Endothelial cell of umbilical vein (primary cell): ENCODE measurements around the gene POFUT2. TPM values are rescaled to one million over a fixed set of nuclear protein-coding genes. Genes with fewer than 3 reads are reported as not detected.

Experiments used
- BruUV-seq: library from RNA; stranded (reverse); fragments of 400-500 nt; replicated peaks from 2 replicates; lab custom pipeline; 2021; lab: Mats Ljungman, UMichigan
- CTCF ChIA-PET: fragments of 300-600, 350-600 bp; sonication (Branson Sonifier 250); formaldehyde crosslinking; loops from one replicate; lab custom pipeline; 2021; ENCODE audit warnings: antibody characterized with exemption, inconsistent platforms; lab: Charles Lee
- POLR2A ChIA-PET: fragments of 300-600, 350-600 bp; sonication (Branson Sonifier 250); formaldehyde crosslinking; loops from one replicate; lab custom pipeline; 2021; ENCODE audit warnings: antibody characterized with exemption, inconsistent platforms; lab: Charles Lee
- DNase-seq: peaks from one replicate; pipeline ENCODE4 v3.0.0-alpha.2; 2011; ENCODE audit warnings: low read depth, low spot score
- FAIRE-seq: peaks from 2 replicates; lab custom pipeline; 2011; peaks lifted over from hg19 to GRCh38; lab: Jason Lieb, UNC
- H2AFZ ChIP-seq: 2 replicates; pipeline ENCODE4 v1.6.0; 2012; ENCODE audit warnings: low read depth, low read length, control low read depth, inconsistent platforms
- H3K27ac ChIP-seq: 2 replicates; pipeline ENCODE4 v1.5.1; 2011; ENCODE audit warnings: low read depth, mild to moderate bottlenecking, control low read depth, low read length, moderate library complexity; ENCODE audit not compliant: insufficient read depth
- H3K27me3 ChIP-seq, 2 experiments: 2 replicates each; pipeline versions ENCODE4 v1.6.0 to v1.6.1; 2011; ENCODE audit warnings: low read length in 2 of 2, mixed read lengths in 1 of 2; ENCODE audit not compliant: control insufficient read depth in 2 of 2, insufficient read depth in 2 of 2
- H3K36me3 ChIP-seq, 2 experiments: 2 replicates in 1 of 2; 3 replicates in 1 of 2; pipeline ENCODE4 v1.5.1; 2011; ENCODE audit warnings: low read length in 2 of 2, mild to moderate bottlenecking in 1 of 2, moderate library complexity in 1 of 2; ENCODE audit not compliant: control insufficient read depth in 2 of 2, insufficient read depth in 2 of 2; ENCODE audit errors: extremely low read depth in 1 of 2
- H3K4me1 ChIP-seq: 3 replicates; pipeline ENCODE4 v1.5.1; 2011; ENCODE audit warnings: mild to moderate bottlenecking, low read length; ENCODE audit not compliant: control insufficient read depth, insufficient read depth; ENCODE audit errors: extremely low read depth
- H3K4me2 ChIP-seq: 2 replicates; pipeline ENCODE4 v1.6.1; 2011; ENCODE audit warnings: low read length, control low read depth, mixed read lengths; ENCODE audit not compliant: insufficient read depth
- H3K4me3 ChIP-seq, 3 experiments: fragments of 200-600 bp in 1 of 3; sonication (generic), shearing (Covaris generic) in 1 of 3; replicated peaks in 1 of 3; 2 replicates each; pipeline ENCODE4 v1.5.1; 2011 to 2016; ENCODE audit warnings: control low read depth in 3 of 3, low read length in 3 of 3, mild to moderate bottlenecking in 2 of 3, inconsistent platforms in 1 of 3, low read depth in 1 of 3, moderate library complexity in 1 of 3; ENCODE audit not compliant: insufficient read depth in 1 of 3
- H3K79me2 ChIP-seq: 2 replicates; pipeline ENCODE4 v1.6.0; 2012; ENCODE audit warnings: low read length, inconsistent platforms; ENCODE audit not compliant: control insufficient read depth, insufficient read depth
- H3K9ac ChIP-seq: replicated peaks from 2 replicates; pipeline ENCODE3; 2011; ENCODE audit warnings: low read length, control low read depth; ENCODE audit not compliant: insufficient read depth; ENCODE audit errors: extremely low read depth
- H3K9me1 ChIP-seq: replicated peaks from 3 replicates; pipeline ENCODE4 v1.6.0; 2011; ENCODE audit warnings: mild to moderate bottlenecking, low read length; ENCODE audit not compliant: control insufficient read depth, insufficient read depth; ENCODE audit errors: extremely low read depth
- H3K9me3 ChIP-seq: replicated peaks from 2 replicates; pipeline ENCODE4 v1.5.1; 2012; ENCODE audit warnings: low read length, inconsistent platforms; ENCODE audit not compliant: control insufficient read depth, insufficient read depth
- H4K20me1 ChIP-seq: replicated peaks from 2 replicates; pipeline ENCODE3; 2011; ENCODE audit warnings: mild to moderate bottlenecking, low read length; ENCODE audit not compliant: control insufficient read depth, insufficient read depth; ENCODE audit errors: extremely low read depth
- CTCF ChIP-seq, 2 donors: IDR thresholded peaks; 1 replicate in 1 of 2; 2 replicates in 1 of 2; pipeline ENCODE4 v1.5.1; 2011; ENCODE audit warnings: low read length in 2 of 2, mild to moderate bottlenecking in 2 of 2, moderate library complexity in 2 of 2, control low read depth in 1 of 2, inconsistent platforms in 1 of 2, low read depth in 1 of 2; ENCODE audit not compliant: insufficient read depth in 1 of 2; ENCODE audit errors: extremely low read depth in 1 of 2
- EZH2 ChIP-seq: IDR thresholded peaks from 2 replicates; pipeline ENCODE4 v1.6.1; 2012; ENCODE audit warnings: borderline replicate concordance, low read depth, mild to moderate bottlenecking, moderate library complexity, low read length, inconsistent platforms; ENCODE audit not compliant: severe bottlenecking
- FOS ChIP-seq: IDR thresholded peaks from 2 replicates; pipeline ENCODE4 v1.6.1; 2011; ENCODE audit warnings: mild to moderate bottlenecking, low read length, moderate library complexity, borderline replicate concordance; ENCODE audit not compliant: insufficient read depth
- GATA2 ChIP-seq: IDR thresholded peaks from 2 replicates; pipeline ENCODE4 v1.7.0; 2011; ENCODE audit warnings: low read depth, mild to moderate bottlenecking, moderate library complexity, mixed read lengths, low read length; ENCODE audit not compliant: insufficient read length, insufficient read depth
- JUN ChIP-seq: IDR thresholded peaks from 2 replicates; pipeline ENCODE4 v1.6.1; 2011; ENCODE audit warnings: borderline replicate concordance, low read depth; ENCODE audit not compliant: insufficient read length, insufficient read depth
- MYC ChIP-seq: IDR thresholded peaks from one replicate; pipeline ENCODE4 v1.6.1; 2011; ENCODE audit warnings: mild to moderate bottlenecking, low read depth, low read length
- POLR2A ChIP-seq: IDR thresholded peaks from 2 replicates; pipeline ENCODE4 v1.6.1; 2012; ENCODE audit warnings: low read depth, mild to moderate bottlenecking, control low read depth, low read length
- POLR2AphosphoS5 ChIP-seq: IDR thresholded peaks from 2 replicates; pipeline ENCODE4 v1.6.1; 2012; ENCODE audit warnings: low read depth, mild to moderate bottlenecking, control low read depth, low read length, moderate library complexity; ENCODE audit not compliant: insufficient read depth
- dilution Hi-C: fragments of 300-500 bp; cut with MboI; formaldehyde crosslinking; loops from one replicate; pipeline ENCODE4 v1.15.0; 2019; ENCODE audit warnings: low sequenced_read_pairs; ENCODE audit not compliant: extremely low pct_ligation_motif_present
- intact Hi-C: fragments of 100-400 bp; cut with micrococcal nuclease; formaldehyde crosslinking; loops from one replicate; pipeline ENCODE4 v1.10.0; 2022
- polyA plus RNA-seq, 4 experiments: library from polyadenylated mRNA; depleted of rRNA in 3 of 4; stranded (reverse) in 3 of 4; unstranded in 1 of 4; fragments of >200 nt; gene quantifications; 2 replicates each; pipeline versions ENCODE4 v1.2.1 to v1.2.3, GENCODE V29; 2011 to 2012; ENCODE audit warnings: missing spikeins in 1 of 4
- total RNA-seq: library from RNA; stranded (reverse); gene quantifications from 2 replicates; pipeline ENCODE4 v1.2.3, GENCODE V29; 2021
- TF ChIP-seq, protein P1 (sequence below): IDR thresholded peaks from 2 replicates; pipeline ENCODE4 v1.6.1; 2011; ENCODE audit not compliant: insufficient read depth, insufficient read length

Gene POFUT2
- total and polyA plus RNA-seq, 2 donors (not counting 3 experiments of a cell fraction or from before 2014, with no cell fraction given) = 30.7 to 47.5 TPM

- no peaks in the 10 kb centered on the region for H4K20me1 ChIP-seq
- dilution Hi-C loops (no loop called here), intact Hi-C loops (no loop called here)
- FAIRE-seq (peak; percentile 62), DNase-seq (no peak)
- TF ChIP-seq JUN = no peak
- no peak for TF ChIP-seq CTCF (IDR thresholded peaks at IDR 0.05; ENCODE audit: extremely low read depth in 1 of 2, insufficient read depth in 1 of 2, low read depth in 1 of 2, low read length in 2 of 2)
- no peak for TF ChIP-seq POLR2AphosphoS5
- TF ChIP-seq MYC = no peak
- no peak for TF ChIP-seq POLR2A
- no peak for TF ChIP-seq FOS
- TF ChIP-seq GATA2 = no peak
- TF ChIP-seq EZH2 = no peak
- TF ChIP-seq, protein P1, sequence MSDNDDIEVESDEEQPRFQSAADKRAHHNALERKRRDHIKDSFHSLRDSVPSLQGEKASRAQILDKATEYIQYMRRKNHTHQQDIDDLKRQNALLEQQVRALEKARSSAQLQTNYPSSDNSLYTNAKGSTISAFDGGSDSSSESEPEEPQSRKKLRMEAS = no peak
- ChIA-PET POLR2A (no interaction called here), CTCF (interaction anchor here (0.9 to 1.6 kb wide), 3 partner anchors 8 to 111 kb away, joined by 3 to 5 read pairs (median 4); no protein-coding TSS in a partner anchor)
- H3K4me2 ChIP-seq = peak overlapping the region; percentile 32
- no peak overlapping the region for H3K27ac ChIP-seq
- H3K36me3 ChIP-seq = no peaks in the 10 kb centered on the region
- no peaks in the 10 kb centered on the region for H3K9me3 ChIP-seq
- H3K9ac ChIP-seq = no peak overlapping the region
- BruUV-seq = no TSS peak
- no peak overlapping the region for H3K4me3 ChIP-seq
- no peaks in the 10 kb centered on the region for H3K4me1 ChIP-seq
- H2AFZ ChIP-seq = peak overlapping the region; percentile 72
- no peaks in the 10 kb centered on the region for H3K9me1 ChIP-seq
- peaks cover 3 to 20% of the 10 kb centered on the region in 2 experiments for H3K27me3 ChIP-seq
- no peaks in the 10 kb centered on the region for H3K79me2 ChIP-seq
Observed at GRCh38 chr21:45248893-45249381, 38.8 kb downstream of the POFUT2 start.
